PC-3 (cell line): ENCODE results near the gene C3orf38. TPM values are rescaled to one million over a fixed set of nuclear protein-coding genes. Genes with fewer than 3 reads are reported as not detected.

Experiments used
- ATAC-seq: fragments of 200-7000 bp; cut with Tn5 transposase; 2 replicates; pipeline ENCODE4 v1.9.1; 2020; ENCODE audit warnings: mild to moderate bottlenecking, moderate library complexity
- BruUV-seq: library from RNA; stranded (reverse); fragments of 400-500 nt; replicated peaks from 2 replicates; lab custom pipeline; 2021; lab: Mats Ljungman, UMichigan
- CTCF ChIA-PET: fragments of 300-600 bp; sonication (Branson Sonifier 250); formaldehyde crosslinking; loops from one replicate; lab custom pipeline; 2022; ENCODE audit warnings: antibody characterized with exemption; lab: Charles Lee
- POLR2A ChIA-PET: fragments of 300-600 bp; sonication (Branson Sonifier 250); formaldehyde crosslinking; loops from one replicate; lab custom pipeline; 2022; ENCODE audit warnings: antibody characterized with exemption; ENCODE audit not compliant: unreplicated experiment; lab: Charles Lee
- DNase-seq: peaks from one replicate; pipeline ENCODE4 v3.0.0-alpha.2; 2015
- H2AFZ ChIP-seq: fragments of 300-600 bp; sonication (generic); 2 replicates; pipeline ENCODE4 v1.6.0; 2016; ENCODE audit warnings: antibody characterized with exemption, low read length
- H3F3A ChIP-seq: fragments of 300-600 bp; sonication (generic); one replicate; pipeline ENCODE4 v1.6.0; 2017; ENCODE audit warnings: antibody characterized with exemption, low read length, control low read depth, mild to moderate bottlenecking; ENCODE audit not compliant: unreplicated experiment
- H3K27ac ChIP-seq: fragments of 300-600 bp; sonication (generic); 2 replicates; pipeline ENCODE4 v1.5.1; 2016; ENCODE audit warnings: mild to moderate bottlenecking, low read length
- H3K27me3 ChIP-seq: fragments of 300-600 bp; sonication (generic); 2 replicates; pipeline ENCODE4 v1.6.1; 2016; ENCODE audit warnings: low read length, mixed read lengths
- H3K36me3 ChIP-seq: fragments of 300-600 bp; sonication (generic); 2 replicates; pipeline ENCODE4 v1.6.1; 2016; ENCODE audit warnings: low read depth, mixed run types, low read length, mixed read lengths
- H3K4me1 ChIP-seq: fragments of 300-600 bp; sonication (generic); 2 replicates; pipeline ENCODE4 v1.5.1; 2016; ENCODE audit warnings: low read length; ENCODE audit not compliant: insufficient read depth
- H3K4me2 ChIP-seq: fragments of 300-600 bp; sonication (generic); 2 replicates; pipeline ENCODE4 v1.6.0; 2016; ENCODE audit warnings: low read length
- H3K4me3 ChIP-seq: fragments of 300-600 bp; sonication (generic); 2 replicates; pipeline ENCODE4 v1.5.1; 2016; ENCODE audit warnings: mild to moderate bottlenecking, low read length, mixed read lengths
- H3K79me2 ChIP-seq: fragments of 300-600 bp; sonication (generic); 2 replicates; pipeline ENCODE4 v1.6.1; 2017; ENCODE audit warnings: low read length, mixed read lengths
- H3K9ac ChIP-seq: fragments of 300-600 bp; sonication (generic); 2 replicates; pipeline ENCODE4 v1.6.0; 2016; ENCODE audit warnings: mild to moderate bottlenecking, low read length
- H3K9me2 ChIP-seq: fragments of 300-600 bp; sonication (generic); replicated peaks from 2 replicates; pipeline ENCODE4 v1.6.1; 2016; ENCODE audit warnings: mixed run types, low read length, mixed read lengths
- H3K9me3 ChIP-seq: fragments of 300-600 bp; sonication (generic); 2 replicates; pipeline ENCODE4 v1.6.1; 2016; ENCODE audit warnings: low read length, mixed read lengths
- H4K20me1 ChIP-seq: fragments of 300-600 bp; sonication (generic); 2 replicates; pipeline ENCODE4 v1.6.1; 2016; ENCODE audit warnings: low read length, mixed read lengths
- EZH2 ChIP-seq: fragments of 300-600 bp; sonication (generic); IDR thresholded peaks from one replicate; pipeline ENCODE4 v1.6.1; 2017; ENCODE audit warnings: antibody characterized with exemption, mild to moderate bottlenecking, low read length; ENCODE audit not compliant: unreplicated experiment
- EZH2phosphoT487 ChIP-seq: fragments of 300-600 bp; sonication (generic); IDR thresholded peaks from 2 replicates; pipeline ENCODE4 v1.6.1; 2018; ENCODE audit warnings: mild to moderate bottlenecking, antibody characterized with exemption, low read length, borderline replicate concordance
- intact Hi-C: fragments of 100-400 bp; cut with micrococcal nuclease; formaldehyde crosslinking; loops from 2 replicates; pipeline ENCODE4 v1.9.0; 2023
- total RNA-seq: library from RNA; depleted of rRNA; stranded (reverse); fragments of >200 nt; gene quantifications from 2 replicates; pipeline ENCODE4 v1.2.3, GENCODE V29; 2014
- TF ChIP-seq, protein P1 (sequence below): fragments of 300-600 bp; sonication (generic); conservative IDR thresholded peaks from 2 replicates; pipeline ENCODE4 v1.5.1; 2017; ENCODE audit warnings: antibody characterized with exemption, low read depth, mild to moderate bottlenecking, low read length

The C3orf38 gene
- total RNA-seq, 1 experiment from 2014 or later = 24.3 TPM

DNA sequence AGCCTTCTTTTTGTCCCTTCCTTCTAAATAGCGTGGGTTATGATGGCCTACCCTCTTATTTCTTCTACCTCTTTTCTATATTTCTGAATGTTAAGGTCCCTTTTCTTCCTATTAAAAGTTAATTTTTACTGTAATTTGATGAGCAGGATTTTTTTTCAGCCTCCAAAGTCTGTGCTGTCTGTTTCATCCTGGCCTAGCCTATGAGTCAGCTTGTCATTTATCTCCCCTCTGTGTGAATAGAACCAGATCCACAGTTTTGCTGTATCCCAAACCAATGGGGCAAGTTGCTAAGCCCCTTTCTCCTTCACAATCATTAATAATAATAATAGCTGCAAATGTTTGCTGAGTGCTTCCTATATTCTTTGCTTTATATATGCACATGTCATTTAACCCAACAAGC lies 18.1 kb upstream of the C3orf38 start:
- H2AFZ ChIP-seq = no peak overlapping the region
- no peak overlapping the region for H3K27ac ChIP-seq
- TF ChIP-seq EZH2phosphoT487 (no peak), EZH2 (no peak)
- TF ChIP-seq, protein P1, sequence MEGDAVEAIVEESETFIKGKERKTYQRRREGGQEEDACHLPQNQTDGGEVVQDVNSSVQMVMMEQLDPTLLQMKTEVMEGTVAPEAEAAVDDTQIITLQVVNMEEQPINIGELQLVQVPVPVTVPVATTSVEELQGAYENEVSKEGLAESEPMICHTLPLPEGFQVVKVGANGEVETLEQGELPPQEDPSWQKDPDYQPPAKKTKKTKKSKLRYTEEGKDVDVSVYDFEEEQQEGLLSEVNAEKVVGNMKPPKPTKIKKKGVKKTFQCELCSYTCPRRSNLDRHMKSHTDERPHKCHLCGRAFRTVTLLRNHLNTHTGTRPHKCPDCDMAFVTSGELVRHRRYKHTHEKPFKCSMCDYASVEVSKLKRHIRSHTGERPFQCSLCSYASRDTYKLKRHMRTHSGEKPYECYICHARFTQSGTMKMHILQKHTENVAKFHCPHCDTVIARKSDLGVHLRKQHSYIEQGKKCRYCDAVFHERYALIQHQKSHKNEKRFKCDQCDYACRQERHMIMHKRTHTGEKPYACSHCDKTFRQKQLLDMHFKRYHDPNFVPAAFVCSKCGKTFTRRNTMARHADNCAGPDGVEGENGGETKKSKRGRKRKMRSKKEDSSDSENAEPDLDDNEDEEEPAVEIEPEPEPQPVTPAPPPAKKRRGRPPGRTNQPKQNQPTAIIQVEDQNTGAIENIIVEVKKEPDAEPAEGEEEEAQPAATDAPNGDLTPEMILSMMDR = no peak
- no peaks in the 10 kb centered on the region for H3K9me2 ChIP-seq
- POLR2A ChIA-PET = no interaction called here
- no peak for ATAC-seq
- no peaks in the 10 kb centered on the region for H3K27me3 ChIP-seq
- H3K79me2 ChIP-seq = peaks cover 5% of the 10 kb centered on the region; the same call in 1 of the 2 replicates
- H3K4me3 ChIP-seq = no peak overlapping the region
- no peaks in the 10 kb centered on the region for H3K9me3 ChIP-seq
- intact Hi-C loops = no loop called here
- BruUV-seq = no TSS peak
- H3F3A ChIP-seq = no peaks in the 10 kb centered on the region
- DNase-seq = no peak
- H3K36me3 ChIP-seq = peaks cover 28% of the 10 kb centered on the region; the same call in 1 of the 2 replicates
- CTCF ChIA-PET = no interaction called here
- no peak overlapping the region for H3K9ac ChIP-seq
- 0 out of 2 replicates have a peak, but pooled peaks cover 3% of the 10 kb centered on the region for H4K20me1 ChIP-seq
- no peaks in the 10 kb centered on the region for H3K4me1 ChIP-seq
- H3K4me2 ChIP-seq = no peak overlapping the region

GRCh38 chr3:88132894-88133293 lies 16.9 kb upstream of the C3orf38 start:
- CTCF ChIA-PET = no interaction called here
- no peak overlapping the region for H3K27ac ChIP-seq
- POLR2A ChIA-PET = no interaction called here
- intact Hi-C loops = no loop called here
- H3F3A ChIP-seq = no peaks in the 10 kb centered on the region
- DNase-seq = no peak
- H3K9ac ChIP-seq = no peak overlapping the region
- no peaks in the 10 kb centered on the region for H3K27me3 ChIP-seq
- H3K4me2 ChIP-seq = no peak overlapping the region
- 0 out of 2 replicates have a peak, but pooled peaks cover 3% of the 10 kb centered on the region for H4K20me1 ChIP-seq
- H3K36me3 ChIP-seq = peaks cover 32% of the 10 kb centered on the region; the same call in 1 of the 2 replicates
- no peak for ATAC-seq
- no peak overlapping the region for H3K4me3 ChIP-seq
- H2AFZ ChIP-seq = no peak overlapping the region
- no peaks in the 10 kb centered on the region for H3K9me3 ChIP-seq
- no peaks in the 10 kb centered on the region for H3K4me1 ChIP-seq
- no TSS peak for BruUV-seq
- TF ChIP-seq, protein P1 = no peak
- TF ChIP-seq EZH2phosphoT487 (no peak), EZH2 (no peak)
- H3K9me2 ChIP-seq = no peaks in the 10 kb centered on the region
- H3K79me2 ChIP-seq = no peaks in the 10 kb centered on the region

DNA sequence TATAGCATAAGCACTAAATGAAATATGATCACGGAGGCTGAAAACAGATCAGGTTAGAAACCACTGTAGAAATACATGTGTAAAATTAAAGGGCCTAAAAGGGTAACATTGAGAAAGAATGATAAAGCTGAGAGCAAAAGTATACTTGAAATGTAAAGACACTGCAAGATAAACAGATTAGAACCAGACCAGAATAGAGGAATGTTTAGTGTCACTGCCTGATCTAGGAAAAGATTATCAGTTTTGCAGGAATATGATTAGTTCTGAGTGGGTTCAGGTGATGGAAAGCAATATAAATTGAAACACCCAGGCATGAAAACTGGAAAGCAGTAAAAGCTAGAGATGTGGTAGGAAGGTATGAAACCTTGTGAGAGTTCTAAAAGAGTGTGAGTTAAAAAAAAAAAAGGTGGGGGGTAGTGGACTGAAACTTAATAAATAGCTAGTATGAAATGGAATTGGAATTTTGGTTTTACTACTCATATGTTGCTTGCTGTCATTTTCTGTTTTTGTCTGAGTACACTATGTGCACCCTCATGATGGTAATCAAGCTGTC lies 16.0 kb upstream of the C3orf38 start:
- BruUV-seq = no TSS peak
- Histone ChIP-seq H3K27ac (no peak overlapping the region), H3K4me1 (no peaks in the 10 kb centered on the region), H3K79me2 (no peaks in the 10 kb centered on the region), H4K20me1 (0 out of 2 replicates have a peak, but pooled peaks cover 3% of the 10 kb centered on the region), H3K4me2 (no peak overlapping the region), H3K4me3 (no peak overlapping the region), H2AFZ (no peak overlapping the region), H3K27me3 (no peaks in the 10 kb centered on the region), H3F3A (no peaks in the 10 kb centered on the region), H3K9me3 (no peaks in the 10 kb centered on the region), H3K9ac (no peak overlapping the region), H3K36me3 (peaks cover 39% of the 10 kb centered on the region; the same call in 1 of the 2 replicates), H3K9me2 (no peaks in the 10 kb centered on the region)
- DNase-seq (no peak), ATAC-seq (no peak)
- TF ChIP-seq EZH2phosphoT487 = no peak
- intact Hi-C loops = no loop called here
- ChIA-PET POLR2A (no interaction called here), CTCF (no interaction called here)
